Measurements from ENCODE around the gene PDE4D.

DNA sequence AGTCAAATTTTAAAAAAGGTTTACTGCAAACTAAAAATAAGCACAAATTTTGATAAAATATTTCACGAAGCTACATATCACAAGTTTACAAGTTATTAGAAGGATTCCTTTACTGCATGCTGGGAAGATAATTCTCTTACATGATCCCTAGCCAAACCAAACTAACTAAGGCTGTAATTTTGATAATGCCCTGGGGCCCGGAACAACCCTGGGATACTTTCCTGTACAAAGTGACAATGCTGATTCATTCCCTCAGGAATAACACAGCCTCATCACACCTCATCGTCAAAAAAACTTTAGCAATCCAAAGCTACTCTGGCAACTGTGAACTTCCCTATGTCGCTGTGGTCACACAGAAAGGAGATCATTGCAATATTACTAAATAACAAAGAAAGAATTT, 907.8 kb downstream of the PDE4D start:
- TF ChIP-seq, protein P1, sequence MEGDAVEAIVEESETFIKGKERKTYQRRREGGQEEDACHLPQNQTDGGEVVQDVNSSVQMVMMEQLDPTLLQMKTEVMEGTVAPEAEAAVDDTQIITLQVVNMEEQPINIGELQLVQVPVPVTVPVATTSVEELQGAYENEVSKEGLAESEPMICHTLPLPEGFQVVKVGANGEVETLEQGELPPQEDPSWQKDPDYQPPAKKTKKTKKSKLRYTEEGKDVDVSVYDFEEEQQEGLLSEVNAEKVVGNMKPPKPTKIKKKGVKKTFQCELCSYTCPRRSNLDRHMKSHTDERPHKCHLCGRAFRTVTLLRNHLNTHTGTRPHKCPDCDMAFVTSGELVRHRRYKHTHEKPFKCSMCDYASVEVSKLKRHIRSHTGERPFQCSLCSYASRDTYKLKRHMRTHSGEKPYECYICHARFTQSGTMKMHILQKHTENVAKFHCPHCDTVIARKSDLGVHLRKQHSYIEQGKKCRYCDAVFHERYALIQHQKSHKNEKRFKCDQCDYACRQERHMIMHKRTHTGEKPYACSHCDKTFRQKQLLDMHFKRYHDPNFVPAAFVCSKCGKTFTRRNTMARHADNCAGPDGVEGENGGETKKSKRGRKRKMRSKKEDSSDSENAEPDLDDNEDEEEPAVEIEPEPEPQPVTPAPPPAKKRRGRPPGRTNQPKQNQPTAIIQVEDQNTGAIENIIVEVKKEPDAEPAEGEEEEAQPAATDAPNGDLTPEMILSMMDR (IDR thresholded peaks at IDR 0.05), result no peak
- TF ChIP-seq POLR2A (IDR thresholded peaks at IDR 0.05) (no peak), EP300 (IDR thresholded peaks at IDR 0.05) (no peak)

All from tibial nerve (tissue), 4 donors.